Loucy (cell line): ENCODE data around the gene TBX10.

Experiments
- H2AFZ ChIP-seq: fragments of 200-600 bp; sonication (generic); 2 replicates; pipeline ENCODE4 v1.6.0; 2016; ENCODE audit warnings: antibody characterized with exemption, mild to moderate bottlenecking, low read length, moderate library complexity
- H3F3A ChIP-seq: fragments of 200-600 bp; 2 replicates; pipeline ENCODE4 v1.6.0; 2016; ENCODE audit warnings: antibody characterized with exemption, low read depth, mild to moderate bottlenecking
- H3K27me3 ChIP-seq: fragments of 200-600 bp; sonication (generic); 2 replicates; pipeline ENCODE4 v1.6.1; 2014; ENCODE audit warnings: low read length, mild to moderate bottlenecking; ENCODE audit not compliant: insufficient read depth, poor library complexity, severe bottlenecking
- H3K36me3 ChIP-seq: fragments of 200-600 bp; sonication (generic); 2 replicates; pipeline ENCODE4 v1.6.1; 2016; ENCODE audit warnings: low read length; ENCODE audit not compliant: insufficient read depth
- H3K4me1 ChIP-seq: fragments of 200-600 bp; sonication (generic); 2 replicates; pipeline ENCODE4 v1.5.1; 2014; ENCODE audit warnings: low read length, mild to moderate bottlenecking; ENCODE audit not compliant: insufficient read depth, poor library complexity, severe bottlenecking
- H3K4me2 ChIP-seq: fragments of 200-600 bp; sonication (generic); 2 replicates; pipeline ENCODE4 v1.6.0; 2014; ENCODE audit warnings: antibody characterized with exemption, low read length, low read depth, mild to moderate bottlenecking; ENCODE audit not compliant: poor library complexity, severe bottlenecking
- H3K4me3 ChIP-seq: fragments of 200-600 bp; sonication (generic); 2 replicates; pipeline ENCODE4 v1.5.1; 2014; ENCODE audit warnings: low read length, mild to moderate bottlenecking, mixed read lengths; ENCODE audit not compliant: poor library complexity, severe bottlenecking
- H3K79me2 ChIP-seq: fragments of 200-600 bp; sonication (generic); 2 replicates; pipeline ENCODE4 v1.6.1; 2014; ENCODE audit warnings: low read length; ENCODE audit not compliant: insufficient read depth
- H3K9ac ChIP-seq: fragments of 200-600 bp; sonication (generic); 2 replicates; pipeline ENCODE4 v1.6.0; 2014; ENCODE audit warnings: mild to moderate bottlenecking, low read depth, low read length, moderate library complexity; ENCODE audit not compliant: poor library complexity, severe bottlenecking
- H3K9me2 ChIP-seq: fragments of 200-600 bp; sonication (generic); replicated peaks from 2 replicates; pipeline ENCODE4 v1.6.1; 2016; ENCODE audit warnings: low read depth, low read length, mixed read lengths
- H3K9me3 ChIP-seq: fragments of 200-600 bp; sonication (generic); 2 replicates; pipeline ENCODE4 v1.6.1; 2014; ENCODE audit warnings: mild to moderate bottlenecking, antibody characterized with exemption, low read length, low read depth; ENCODE audit not compliant: insufficient read depth
- H4K20me1 ChIP-seq: fragments of 200-600 bp; sonication (generic); 2 replicates; pipeline ENCODE4 v1.6.0; 2014; ENCODE audit warnings: antibody characterized with exemption, low read length, mild to moderate bottlenecking; ENCODE audit not compliant: insufficient read depth, poor library complexity, severe bottlenecking
- EZH2phosphoT487 ChIP-seq: fragments of 200-600 bp; IDR thresholded peaks from 2 replicates; pipeline ENCODE4 v1.6.1; 2018; ENCODE audit warnings: antibody characterized with exemption, mild to moderate bottlenecking, moderate library complexity, borderline replicate concordance
- TF ChIP-seq, protein P1 (sequence below): fragments of 200-600 bp; sonication (generic); conservative IDR thresholded peaks from 2 replicates; pipeline ENCODE4 v1.5.1; 2014; ENCODE audit warnings: mild to moderate bottlenecking, antibody characterized with exemption, low read length

The TBX10 gene

DNA sequence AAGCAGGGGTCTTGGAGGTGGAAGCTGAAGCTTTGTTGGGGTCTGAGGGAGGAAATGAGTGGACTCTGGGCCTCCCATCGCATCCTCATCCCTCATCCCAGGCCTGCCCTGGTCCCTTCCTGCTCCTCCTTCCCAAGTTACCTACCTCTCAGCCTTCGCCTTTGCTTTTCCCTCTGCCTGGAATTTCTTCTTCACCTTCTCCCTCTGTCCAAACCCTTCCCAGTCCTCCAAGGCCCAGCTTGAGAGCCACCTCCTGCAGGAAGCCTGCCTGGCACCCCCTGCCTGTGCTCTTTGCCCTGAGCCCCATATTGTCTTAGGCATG lies 7.7 kb downstream of the TBX10 start:
- Histone ChIP-seq H3K9me2 (no peaks in the 10 kb centered on the region), H3K9ac (no peak overlapping the region), H3K9me3 (no peaks in the 10 kb centered on the region), H3F3A (0 out of 2 replicates have a peak, but pooled peaks cover under 1% of the 10 kb centered on the region), H4K20me1 (peaks cover 3% of the 10 kb centered on the region), H3K4me3 (no peak overlapping the region), H3K79me2 (peaks cover 20% of the 10 kb centered on the region; the same call in 1 of the 2 replicates), H3K36me3 (no peaks in the 10 kb centered on the region), H3K4me2 (no peak overlapping the region), H2AFZ (no peak overlapping the region), H3K27me3 (no peaks in the 10 kb centered on the region), H3K4me1 (peaks cover 27% of the 10 kb centered on the region)
- TF ChIP-seq, protein P1, sequence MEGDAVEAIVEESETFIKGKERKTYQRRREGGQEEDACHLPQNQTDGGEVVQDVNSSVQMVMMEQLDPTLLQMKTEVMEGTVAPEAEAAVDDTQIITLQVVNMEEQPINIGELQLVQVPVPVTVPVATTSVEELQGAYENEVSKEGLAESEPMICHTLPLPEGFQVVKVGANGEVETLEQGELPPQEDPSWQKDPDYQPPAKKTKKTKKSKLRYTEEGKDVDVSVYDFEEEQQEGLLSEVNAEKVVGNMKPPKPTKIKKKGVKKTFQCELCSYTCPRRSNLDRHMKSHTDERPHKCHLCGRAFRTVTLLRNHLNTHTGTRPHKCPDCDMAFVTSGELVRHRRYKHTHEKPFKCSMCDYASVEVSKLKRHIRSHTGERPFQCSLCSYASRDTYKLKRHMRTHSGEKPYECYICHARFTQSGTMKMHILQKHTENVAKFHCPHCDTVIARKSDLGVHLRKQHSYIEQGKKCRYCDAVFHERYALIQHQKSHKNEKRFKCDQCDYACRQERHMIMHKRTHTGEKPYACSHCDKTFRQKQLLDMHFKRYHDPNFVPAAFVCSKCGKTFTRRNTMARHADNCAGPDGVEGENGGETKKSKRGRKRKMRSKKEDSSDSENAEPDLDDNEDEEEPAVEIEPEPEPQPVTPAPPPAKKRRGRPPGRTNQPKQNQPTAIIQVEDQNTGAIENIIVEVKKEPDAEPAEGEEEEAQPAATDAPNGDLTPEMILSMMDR: no peak
- TF ChIP-seq EZH2phosphoT487: no peak

DNA sequence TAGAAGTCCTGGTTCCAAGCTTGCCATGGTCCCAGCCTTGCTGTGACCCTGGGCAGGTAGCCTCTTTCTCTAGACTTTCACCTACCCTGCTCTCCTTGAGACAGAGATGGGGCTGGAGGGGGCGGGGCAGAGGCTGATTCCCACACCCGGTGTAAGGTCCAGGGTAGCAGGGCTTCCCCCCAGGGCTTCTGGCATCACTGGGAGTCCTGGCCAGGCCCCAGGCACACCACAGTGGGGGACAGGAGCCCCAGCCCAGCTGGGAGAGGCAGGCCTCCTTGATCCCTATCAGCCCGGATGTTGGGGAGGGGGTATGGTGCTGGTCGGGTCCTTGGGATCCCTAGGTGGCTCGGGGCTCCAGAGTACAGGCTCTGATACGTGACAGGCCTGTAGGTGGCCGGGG lies 8.2 kb downstream of the TBX10 start:
- H3K27me3 ChIP-seq: no peaks in the 10 kb centered on the region
- no peaks in the 10 kb centered on the region for H3K9me2 ChIP-seq
- H3K36me3 ChIP-seq: no peaks in the 10 kb centered on the region
- H3F3A ChIP-seq: no peaks in the 10 kb centered on the region
- peaks cover 20% of the 10 kb centered on the region; the same call in 1 of the 2 replicates for H3K79me2 ChIP-seq
- TF ChIP-seq, protein P1: no peak
- no peak for TF ChIP-seq EZH2phosphoT487
- peaks cover 27% of the 10 kb centered on the region for H3K4me1 ChIP-seq
- H3K4me3 ChIP-seq: peak overlapping the region; percentile 78
- H3K4me2 ChIP-seq: peak overlapping the region; percentile 86
- H2AFZ ChIP-seq: no peak overlapping the region
- peak overlapping the region; percentile 71 for H3K9ac ChIP-seq
- no peaks in the 10 kb centered on the region for H3K9me3 ChIP-seq
- peaks cover 3% of the 10 kb centered on the region for H4K20me1 ChIP-seq

DNA sequence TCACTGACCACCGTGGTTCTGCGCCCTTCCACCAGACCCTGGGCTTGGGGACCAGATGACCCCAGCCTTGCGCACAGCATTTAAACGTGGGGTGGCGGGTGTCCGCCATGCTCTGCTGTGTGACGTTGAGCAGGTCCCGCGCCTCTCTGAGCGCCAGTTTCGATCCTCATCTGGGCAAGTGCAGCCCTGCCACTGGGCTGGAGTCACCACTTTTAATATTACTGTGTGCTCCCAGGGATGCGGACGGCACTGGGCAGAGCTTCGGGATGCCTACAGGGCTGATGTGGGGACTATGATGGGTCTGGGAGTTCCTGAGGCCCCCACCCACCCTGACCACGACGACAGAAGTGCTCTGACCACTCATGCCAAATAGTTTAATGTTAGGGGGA lies 8.6 kb downstream of the TBX10 start:
- peak overlapping the region; percentile 78 for H3K4me3 ChIP-seq
- peaks cover 3% of the 10 kb centered on the region for H4K20me1 ChIP-seq
- peaks cover 20% of the 10 kb centered on the region; the same call in 1 of the 2 replicates for H3K79me2 ChIP-seq
- H3F3A ChIP-seq: no peaks in the 10 kb centered on the region
- H3K9me3 ChIP-seq: no peaks in the 10 kb centered on the region
- no peaks in the 10 kb centered on the region for H3K36me3 ChIP-seq
- peak overlapping the region; percentile 86 for H3K4me2 ChIP-seq
- TF ChIP-seq, protein P1: peak; percentile 25; the same call in 1 of the 2 replicates
- TF ChIP-seq EZH2phosphoT487: no peak
- H3K9me2 ChIP-seq: no peaks in the 10 kb centered on the region
- no peak overlapping the region for H2AFZ ChIP-seq
- H3K4me1 ChIP-seq: peaks cover 27% of the 10 kb centered on the region
- H3K27me3 ChIP-seq: no peaks in the 10 kb centered on the region
- H3K9ac ChIP-seq: peak overlapping the region; percentile 71
